DOHH2 (cell line): Measurements from ENCODE around the gene DNAH14.

Experiments used
- H3F3A ChIP-seq: fragments of 200-600 bp; sonication (generic), shearing (Covaris generic); 2 replicates; pipeline ENCODE4 v1.6.0; 2016; ENCODE audit warnings: antibody characterized with exemption, mild to moderate bottlenecking; ENCODE audit not compliant: control insufficient read depth, insufficient read depth
- H3K27ac ChIP-seq: fragments of 200-600 bp; sonication (generic); 2 replicates; pipeline ENCODE4 v1.5.1; 2014; ENCODE audit warnings: low read depth, mild to moderate bottlenecking, low read length, moderate library complexity
- H3K27me3 ChIP-seq: fragments of 200-600 bp; sonication (generic); 2 replicates; pipeline ENCODE4 v1.6.1; 2014; ENCODE audit warnings: mild to moderate bottlenecking, low read length, mixed read lengths; ENCODE audit not compliant: control insufficient read depth
- H3K36me3 ChIP-seq: fragments of 200-600 bp; sonication (generic); 2 replicates; pipeline ENCODE4 v1.6.1; 2014; ENCODE audit warnings: mild to moderate bottlenecking, low read length, moderate library complexity, mixed read lengths; ENCODE audit not compliant: control insufficient read depth
- H3K4me1 ChIP-seq: fragments of 200-600 bp; sonication (generic); 2 replicates; pipeline ENCODE4 v1.6.1; 2014; ENCODE audit warnings: mild to moderate bottlenecking, low read length, mixed read lengths; ENCODE audit not compliant: control insufficient read depth
- H3K4me2 ChIP-seq: fragments of 200-600 bp; sonication (generic); 2 replicates; pipeline ENCODE4 v1.6.0; 2014; ENCODE audit warnings: mild to moderate bottlenecking, low read length, moderate library complexity
- H3K4me3 ChIP-seq: fragments of 200-600 bp; sonication (generic); 2 replicates; pipeline ENCODE4 v1.5.1; 2014; ENCODE audit warnings: mild to moderate bottlenecking, low read length, mixed read lengths
- H3K79me2 ChIP-seq: fragments of 200-600 bp; sonication (generic); 2 replicates; pipeline ENCODE4 v1.6.1; 2014; ENCODE audit warnings: mild to moderate bottlenecking, low read length, mixed read lengths; ENCODE audit not compliant: control insufficient read depth
- H3K9me2 ChIP-seq: fragments of 200-600 bp; sonication (generic); replicated peaks from 2 replicates; pipeline ENCODE4 v1.6.1; 2014; ENCODE audit warnings: mild to moderate bottlenecking, low read length, mixed read lengths; ENCODE audit not compliant: control insufficient read depth
- H3K9me3 ChIP-seq: fragments of 200-600 bp; sonication (generic); 2 replicates; pipeline ENCODE4 v1.6.1; 2014; ENCODE audit warnings: antibody characterized with exemption, low read length, mixed read lengths; ENCODE audit not compliant: control insufficient read depth, insufficient read depth
- H4K20me1 ChIP-seq: fragments of 200-600 bp; sonication (generic); 2 replicates; pipeline ENCODE4 v1.6.0; 2014; ENCODE audit warnings: low read depth, mild to moderate bottlenecking, antibody characterized with exemption, low read length, moderate library complexity; ENCODE audit not compliant: control insufficient read depth, insufficient read depth
- EZH2phosphoT487 ChIP-seq: fragments of 200-600 bp; sonication (generic); IDR thresholded peaks from 2 replicates; pipeline ENCODE4 v1.6.1; 2017; ENCODE audit warnings: borderline replicate concordance, mild to moderate bottlenecking, antibody characterized with exemption, low read length, moderate library complexity, mixed read lengths
- TF ChIP-seq, protein P1 (sequence below): fragments of 200-600 bp; sonication (generic); IDR thresholded peaks from one replicate; pipeline ENCODE4 v1.5.1; 2014; ENCODE audit warnings: antibody characterized with exemption, mild to moderate bottlenecking, low read depth, low read length; ENCODE audit not compliant: poor library complexity, severe bottlenecking

Gene DNAH14

DNA sequence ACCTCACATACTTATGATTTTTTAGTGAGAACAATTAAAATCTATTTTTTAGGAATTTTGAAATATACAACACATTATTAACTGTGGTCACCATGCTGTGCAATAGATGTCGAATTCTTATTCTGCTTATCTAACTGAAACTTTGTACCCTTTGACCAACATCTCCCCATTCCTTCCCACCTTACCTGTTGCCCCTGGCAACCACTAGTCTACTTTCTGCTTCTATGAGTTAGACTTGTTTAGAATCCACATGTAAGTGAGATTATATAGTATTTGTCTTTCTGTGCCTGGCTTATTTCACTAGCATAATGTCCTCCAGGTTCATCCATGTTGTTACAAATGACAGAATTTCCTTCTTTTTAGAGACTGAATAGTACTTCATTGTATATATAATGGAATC lies 330.1 kb downstream of the DNAH14 start:
- H4K20me1 ChIP-seq = no peaks in the 10 kb centered on the region; the same call in 1 of the 2 replicates
- H3K27ac ChIP-seq = no peak overlapping the region
- no peaks in the 10 kb centered on the region for H3K9me2 ChIP-seq
- H3K79me2 ChIP-seq = no peaks in the 10 kb centered on the region
- no peaks in the 10 kb centered on the region for H3K36me3 ChIP-seq
- H3F3A ChIP-seq = no peaks in the 10 kb centered on the region
- no peaks in the 10 kb centered on the region for H3K27me3 ChIP-seq
- no peaks in the 10 kb centered on the region for H3K9me3 ChIP-seq
- no peak overlapping the region for H3K4me3 ChIP-seq
- no peak overlapping the region for H3K4me2 ChIP-seq
- TF ChIP-seq, protein P1, sequence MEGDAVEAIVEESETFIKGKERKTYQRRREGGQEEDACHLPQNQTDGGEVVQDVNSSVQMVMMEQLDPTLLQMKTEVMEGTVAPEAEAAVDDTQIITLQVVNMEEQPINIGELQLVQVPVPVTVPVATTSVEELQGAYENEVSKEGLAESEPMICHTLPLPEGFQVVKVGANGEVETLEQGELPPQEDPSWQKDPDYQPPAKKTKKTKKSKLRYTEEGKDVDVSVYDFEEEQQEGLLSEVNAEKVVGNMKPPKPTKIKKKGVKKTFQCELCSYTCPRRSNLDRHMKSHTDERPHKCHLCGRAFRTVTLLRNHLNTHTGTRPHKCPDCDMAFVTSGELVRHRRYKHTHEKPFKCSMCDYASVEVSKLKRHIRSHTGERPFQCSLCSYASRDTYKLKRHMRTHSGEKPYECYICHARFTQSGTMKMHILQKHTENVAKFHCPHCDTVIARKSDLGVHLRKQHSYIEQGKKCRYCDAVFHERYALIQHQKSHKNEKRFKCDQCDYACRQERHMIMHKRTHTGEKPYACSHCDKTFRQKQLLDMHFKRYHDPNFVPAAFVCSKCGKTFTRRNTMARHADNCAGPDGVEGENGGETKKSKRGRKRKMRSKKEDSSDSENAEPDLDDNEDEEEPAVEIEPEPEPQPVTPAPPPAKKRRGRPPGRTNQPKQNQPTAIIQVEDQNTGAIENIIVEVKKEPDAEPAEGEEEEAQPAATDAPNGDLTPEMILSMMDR = no peak
- no peak for TF ChIP-seq EZH2phosphoT487
- no peaks in the 10 kb centered on the region for H3K4me1 ChIP-seq

DNA sequence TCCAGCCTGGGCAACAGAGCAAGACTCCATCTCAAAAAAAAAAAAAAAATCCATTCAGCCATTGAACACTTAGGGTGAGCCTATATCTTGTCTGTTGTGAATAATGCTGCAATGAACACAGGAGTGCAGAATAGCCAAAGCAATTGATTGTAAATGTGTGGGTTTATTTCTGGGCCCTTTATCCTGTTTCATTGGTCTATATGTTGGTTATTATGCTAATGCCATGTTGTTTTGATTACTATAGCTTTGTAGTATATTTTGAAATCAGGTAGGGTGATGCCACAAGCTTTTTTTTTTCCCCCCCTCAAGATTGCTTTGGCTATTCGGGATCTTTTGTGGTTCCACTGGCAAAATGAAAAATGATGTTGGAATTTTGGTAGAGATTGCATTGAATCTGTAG lies 330.8 kb downstream of the DNAH14 start:
- TF ChIP-seq EZH2phosphoT487 = no peak
- TF ChIP-seq, protein P1 = no peak
- H3K27me3 ChIP-seq = no peaks in the 10 kb centered on the region
- no peaks in the 10 kb centered on the region for H3K9me3 ChIP-seq
- H3K79me2 ChIP-seq = no peaks in the 10 kb centered on the region
- H3K4me2 ChIP-seq = no peak overlapping the region
- H4K20me1 ChIP-seq = no peaks in the 10 kb centered on the region; the same call in 1 of the 2 replicates
- no peaks in the 10 kb centered on the region for H3K36me3 ChIP-seq
- no peaks in the 10 kb centered on the region for H3K9me2 ChIP-seq
- no peaks in the 10 kb centered on the region for H3F3A ChIP-seq
- H3K27ac ChIP-seq = no peak overlapping the region
- no peaks in the 10 kb centered on the region for H3K4me1 ChIP-seq
- no peak overlapping the region for H3K4me3 ChIP-seq

DNA sequence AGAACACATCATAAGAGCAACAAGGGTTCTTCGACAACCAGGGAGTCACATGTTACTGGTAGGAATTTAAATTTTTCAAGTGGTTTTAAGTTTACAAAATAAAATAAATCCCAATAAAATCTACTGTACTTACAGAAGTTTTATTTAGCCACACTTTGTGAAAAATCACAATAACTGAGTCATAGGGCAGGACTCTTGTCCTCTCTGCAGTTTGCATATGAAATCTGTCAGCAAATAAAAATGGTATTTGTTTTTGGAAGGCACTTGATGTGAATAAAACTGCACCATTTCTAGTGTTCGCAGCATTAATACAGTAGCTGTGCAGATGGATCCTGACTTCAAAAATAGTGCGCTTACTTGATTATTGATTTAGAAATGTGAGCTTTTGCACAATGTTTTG lies 348.0 kb downstream of the DNAH14 start:
- no peak overlapping the region for H3K27ac ChIP-seq
- H3K4me2 ChIP-seq = no peak overlapping the region
- H3K36me3 ChIP-seq = no peaks in the 10 kb centered on the region
- H3K79me2 ChIP-seq = no peaks in the 10 kb centered on the region
- H3K9me2 ChIP-seq = no peaks in the 10 kb centered on the region
- H3K27me3 ChIP-seq = no peaks in the 10 kb centered on the region
- no peak overlapping the region for H3K4me3 ChIP-seq
- no peaks in the 10 kb centered on the region for H3F3A ChIP-seq
- H3K9me3 ChIP-seq = no peaks in the 10 kb centered on the region
- no peak for TF ChIP-seq EZH2phosphoT487
- TF ChIP-seq, protein P1 = no peak
- H3K4me1 ChIP-seq = no peaks in the 10 kb centered on the region
- H4K20me1 ChIP-seq = no peaks in the 10 kb centered on the region
